DMS53 treated with DMSO at 0.1 percent for 48 hours (cell line): ENCODE measurements around the gene KLHL3.

Experiments used
- DNase-seq: peaks from one replicate; lab custom pipeline; 2025; ENCODE audit not compliant: unreplicated experiment; lab: John Stamatoyannopoulos, UW

The KLHL3 gene

DNA sequence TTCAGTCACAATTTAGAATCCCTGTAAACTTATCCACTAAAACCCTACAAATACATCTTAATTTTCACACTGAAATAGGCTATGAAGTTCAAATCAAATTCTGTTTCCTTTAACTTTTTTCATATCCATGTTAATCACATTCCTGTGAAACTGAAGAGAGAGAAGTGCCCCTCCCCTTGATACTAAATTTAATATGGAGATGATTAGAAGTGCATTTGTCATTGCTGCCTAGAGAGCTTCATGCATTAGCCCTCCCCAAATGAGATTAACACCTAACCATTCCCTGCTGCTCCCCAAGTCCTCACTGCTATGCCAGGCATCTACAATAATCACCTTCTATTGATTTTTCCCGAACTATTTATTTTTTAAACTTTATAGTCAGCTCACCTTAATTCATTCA lies 151.6 kb downstream of the KLHL3 start:
- DNase-seq = no peak

DNA sequence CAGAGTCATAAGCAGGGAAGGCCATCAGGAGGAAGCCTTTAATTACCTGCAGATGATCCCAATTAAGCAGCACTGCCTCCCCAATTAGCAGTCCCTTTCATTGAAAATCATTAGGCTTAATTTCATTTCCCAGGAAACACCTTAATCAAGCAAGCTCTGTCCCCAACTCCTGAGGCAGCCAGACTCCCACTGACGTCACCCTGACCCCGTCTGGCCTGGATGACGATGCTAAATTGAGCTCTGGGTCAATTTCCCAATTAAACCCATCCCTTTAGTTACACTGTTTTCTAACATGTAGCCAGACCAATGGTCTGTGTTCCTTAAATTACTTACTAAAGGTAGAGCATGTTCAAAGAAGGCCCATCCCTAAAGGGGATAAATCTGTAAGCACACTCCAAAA lies 152.8 kb downstream of the KLHL3 start:
- DNase-seq = no peak

DNA sequence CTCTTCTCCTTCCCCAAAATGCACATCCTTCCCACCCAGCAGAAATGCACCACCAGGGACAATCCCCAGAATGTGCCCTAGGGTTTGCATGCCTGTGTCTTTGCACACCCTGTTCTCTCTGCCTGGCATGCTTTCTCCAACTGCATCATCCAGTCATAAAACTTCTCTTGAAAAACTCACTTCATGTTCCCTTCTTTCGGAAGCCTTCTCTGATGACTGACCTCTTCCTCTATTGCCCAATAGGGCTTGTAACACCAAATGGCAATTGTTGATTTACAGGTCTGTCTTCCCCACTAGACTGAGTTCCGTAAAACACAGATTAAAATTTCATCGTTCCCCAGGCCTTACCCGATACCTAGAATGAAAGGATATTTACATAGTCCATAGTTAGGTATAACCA lies 153.7 kb downstream of the KLHL3 start:
- no peak for DNase-seq

DNA sequence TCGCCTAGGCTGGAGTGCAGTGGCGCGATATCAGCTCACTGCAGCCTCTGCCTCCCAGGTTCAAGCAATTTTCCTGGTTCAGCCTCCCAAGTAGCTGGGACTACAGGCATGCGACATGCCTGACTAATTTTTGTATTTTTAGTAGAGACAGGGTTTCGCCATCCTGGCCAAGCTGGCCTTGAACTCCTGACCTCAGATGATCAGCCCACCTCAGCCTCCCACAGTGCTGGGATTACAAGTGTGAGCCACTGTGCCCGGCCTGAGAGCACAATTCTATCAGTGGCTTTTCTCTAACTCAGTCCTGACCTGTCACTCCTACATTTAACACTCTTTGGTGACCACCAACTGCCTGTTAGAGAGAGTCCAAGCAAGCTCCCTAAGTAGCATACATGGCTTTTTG lies 154.1 kb downstream of the KLHL3 start:
- no peak for DNase-seq

DNA sequence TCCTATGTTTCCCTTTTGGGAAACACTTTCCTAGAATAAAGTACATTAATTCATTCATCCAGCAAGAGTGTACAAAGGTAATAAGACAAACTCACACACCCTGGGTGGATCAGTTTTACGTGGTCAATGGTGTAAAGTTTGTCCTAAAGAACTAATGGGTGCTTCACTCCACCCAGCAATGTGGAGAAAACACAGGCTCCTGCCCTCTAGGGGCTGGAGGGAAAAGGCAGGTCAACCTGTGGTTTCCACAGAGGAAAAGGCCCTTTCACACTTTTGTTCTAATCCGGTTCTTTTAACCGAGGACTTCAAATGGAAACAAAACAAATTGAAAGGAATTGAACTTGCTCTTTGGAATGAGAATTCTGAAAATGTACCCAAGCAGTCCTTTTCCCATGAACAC lies 155.9 kb downstream of the KLHL3 start:
- DNase-seq = no peak

DNA sequence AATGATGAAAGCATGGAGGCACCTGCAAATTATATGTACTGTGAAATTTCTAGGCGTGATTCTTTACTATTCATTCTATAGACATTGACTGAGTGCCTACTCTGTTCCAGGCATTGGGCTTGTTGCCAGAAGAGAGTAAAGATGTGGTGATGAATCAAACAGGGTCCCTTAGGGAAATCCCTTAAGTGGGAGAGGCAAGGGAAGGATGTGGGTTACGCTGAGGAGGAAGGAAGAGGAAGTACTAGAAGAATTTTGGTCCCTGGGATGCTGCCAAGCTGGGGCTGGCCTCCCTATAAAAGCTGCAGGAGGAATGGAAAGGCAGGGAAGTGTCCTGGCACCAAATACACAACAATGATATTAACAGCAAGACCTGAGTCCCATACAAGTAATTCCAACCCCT lies 160.0 kb downstream of the KLHL3 start:
- no peak for DNase-seq

DNA sequence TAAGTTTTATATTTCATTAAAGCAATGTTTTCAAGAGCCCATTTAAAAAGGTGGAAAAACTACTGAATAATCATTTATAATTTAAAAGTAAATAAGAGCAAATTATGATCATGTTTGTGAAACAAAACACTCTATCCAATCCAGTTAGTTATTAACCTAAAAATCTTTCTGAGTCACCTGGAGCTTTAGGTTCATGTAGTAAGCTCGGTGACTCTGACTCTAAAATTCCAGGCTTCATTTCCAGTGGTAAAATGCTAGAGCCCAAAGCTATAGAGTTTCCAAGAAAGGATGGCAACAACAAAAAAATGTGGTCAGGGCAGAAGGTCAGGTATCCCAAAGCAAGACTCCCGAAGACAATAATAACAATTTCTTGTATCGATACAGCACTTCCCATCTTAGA lies 160.7 kb downstream of the KLHL3 start:
- DNase-seq = no peak

DNA sequence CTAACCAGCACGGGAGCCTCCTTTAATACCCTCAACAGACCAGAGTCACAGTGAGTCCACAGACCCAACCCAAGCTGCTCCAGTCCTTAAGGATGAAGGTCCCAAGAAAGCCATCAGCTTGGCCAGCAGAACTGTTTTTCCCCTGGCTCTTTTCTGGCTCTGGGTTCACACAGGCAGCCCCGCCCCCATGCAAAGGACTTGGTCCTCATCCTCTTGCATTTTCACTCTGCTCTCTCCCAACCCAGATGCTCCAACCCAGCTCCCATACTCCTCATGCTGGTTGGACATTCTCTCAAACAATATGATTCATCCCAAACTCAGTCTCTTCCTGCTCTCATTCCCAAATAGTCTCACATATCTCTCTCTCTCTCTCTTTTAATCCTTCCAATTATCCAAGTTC lies 162.5 kb downstream of the KLHL3 start:
- no peak for DNase-seq

DNA sequence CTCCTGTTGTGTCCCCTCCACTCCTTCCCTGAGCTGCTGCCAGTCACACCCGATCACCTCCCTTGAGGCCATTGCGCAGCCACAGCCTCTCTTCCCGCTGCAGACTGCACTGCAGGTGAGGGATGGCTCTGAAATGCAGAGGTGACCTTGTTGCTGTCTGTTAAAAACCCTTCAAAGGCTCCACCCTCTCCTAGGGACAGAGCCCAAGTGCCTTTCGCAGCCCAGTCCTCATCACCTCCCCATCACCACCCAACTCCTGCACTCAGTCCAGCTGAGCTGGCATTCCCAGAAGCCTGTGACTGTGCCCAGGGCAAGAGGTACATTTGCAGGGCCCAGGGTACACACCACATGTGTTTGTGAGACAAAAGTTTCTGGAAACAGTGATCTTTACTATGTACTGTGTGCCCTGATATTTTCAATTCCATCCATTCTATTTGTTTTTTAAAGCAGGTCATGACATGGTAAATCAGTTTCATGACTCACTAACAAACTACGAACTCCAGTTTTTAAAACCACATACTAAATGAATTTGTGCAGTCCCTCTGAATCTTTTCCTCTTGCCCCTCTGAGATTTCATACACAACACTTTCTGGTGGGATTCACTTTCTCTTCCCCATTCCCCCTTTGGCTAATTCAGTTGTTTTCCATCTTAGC lies 163.7 kb downstream of the KLHL3 start:
- no peak for DNase-seq

DNA sequence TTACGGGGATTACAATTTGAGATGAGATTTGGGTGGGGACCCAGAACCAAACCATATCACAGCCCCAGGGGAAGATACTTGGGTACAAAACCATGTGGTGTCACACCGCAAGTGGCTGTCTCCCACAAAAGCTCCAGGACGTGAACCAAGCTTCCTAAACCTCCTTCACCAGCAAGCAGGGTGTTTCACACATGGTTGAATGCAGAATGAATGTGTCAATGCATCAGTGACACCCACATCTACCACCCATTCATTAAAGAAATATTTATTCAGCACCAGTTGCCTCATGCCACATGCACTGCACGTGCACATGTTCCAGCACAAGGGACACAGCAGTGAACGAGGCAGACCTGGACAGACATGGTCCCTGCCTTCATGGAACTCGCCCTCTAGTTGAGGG lies 165.8 kb downstream of the KLHL3 start:
- no peak for DNase-seq
